Activated T-helper 9 cell treated with anti-CD3 and anti-CD28 coated beads, Interleukin-2, amount 50 U/mL, for 16 hours (primary cell): ENCODE measurements around the gene CFAP77.

Experiments used
- DNase-seq: peaks from one replicate; pipeline ENCODE4 v3.0.0-alpha.2; 2020; ENCODE audit warnings: low read depth

The CFAP77 gene

GRCh38 chr9:132517815-132518550, 108.0 kb downstream of the CFAP77 start:
- DNase-seq = no peak

- DNase-seq = no peak
These were observed 108.6 kb downstream of the CFAP77 start for GRCh38 chr9:132518626-132519025.

- DNase-seq = no peak
These were observed 109.0 kb downstream of the CFAP77 start for GRCh38 chr9:132519033-132519432.

GRCh38 chr9:132520612-132521011, 110.6 kb downstream of the CFAP77 start:
- no peak for DNase-seq

- no peak for DNase-seq
These were observed 115.5 kb downstream of the CFAP77 start for GRCh38 chr9:132525308-132526023.

GRCh38 chr9:132531195-132531594, 121.2 kb downstream of the CFAP77 start:
- DNase-seq = no peak

GRCh38 chr9:132531710-132532570, 121.9 kb downstream of the CFAP77 start:
- DNase-seq = no peak

- no peak for DNase-seq
These were observed 124.8 kb downstream of the CFAP77 start for GRCh38 chr9:132534832-132535231.

- DNase-seq = no peak
These were observed 126.1 kb downstream of the CFAP77 start for GRCh38 chr9:132536124-132536523.

- no peak for DNase-seq
These were observed 127.3 kb downstream of the CFAP77 start for GRCh38 chr9:132537352-132537751.

- no peak for DNase-seq
These were observed 128.1 kb downstream of the CFAP77 start for GRCh38 chr9:132538071-132538470.

GRCh38 chr9:132539096-132539495, 129.1 kb downstream of the CFAP77 start:
- no peak for DNase-seq

GRCh38 chr9:132541051-132541450, 131.0 kb downstream of the CFAP77 start:
- DNase-seq = no peak

GRCh38 chr9:132541870-132542830, 132.1 kb downstream of the CFAP77 start:
- DNase-seq = no peak

- DNase-seq = no peak
These were observed 133.2 kb downstream of the CFAP77 start for GRCh38 chr9:132543251-132543650.

GRCh38 chr9:132543960-132544359, 133.9 kb downstream of the CFAP77 start:
- no peak for DNase-seq

GRCh38 chr9:132545578-132545977, 135.6 kb downstream of the CFAP77 start:
- no peak for DNase-seq

- no peak for DNase-seq
These were observed 136.4 kb downstream of the CFAP77 start for GRCh38 chr9:132546148-132547051.

GRCh38 chr9:132547052-132547431, 137.0 kb downstream of the CFAP77 start:
- no peak for DNase-seq

- DNase-seq = no peak
These were observed 137.4 kb downstream of the CFAP77 start for GRCh38 chr9:132547436-132547835.
